ENCODE measurements around the gene SFT2D3. TPM values are rescaled to one million over a fixed set of nuclear protein-coding genes. Genes with fewer than 3 reads are reported as not detected.

The SFT2D3 gene
- total and polyA plus RNA-seq, 8 donors, result 0.56 to 6.8 (median 2.8) TPM; not detected in 4

DNA sequence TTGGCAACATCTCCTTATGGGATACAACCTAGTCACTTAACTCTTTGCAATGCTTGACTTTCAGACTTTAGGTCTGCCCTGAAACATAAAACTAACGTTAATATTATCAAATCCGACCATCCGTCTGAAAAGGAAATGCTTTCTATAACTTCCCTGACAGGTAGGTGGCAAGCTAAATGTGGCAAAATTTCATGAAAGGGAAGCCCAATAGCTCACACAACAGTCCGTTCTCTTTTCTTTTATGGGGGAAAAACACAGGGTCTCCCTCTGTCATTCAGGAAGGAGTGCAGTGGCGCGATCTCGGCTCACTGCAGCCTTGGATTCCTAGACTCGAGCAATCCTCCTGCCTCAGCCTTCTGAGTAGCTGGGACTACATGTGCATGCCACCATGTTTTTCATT is 52.9 kb downstream of the SFT2D3 start:
- intact Hi-C loops (cut with DNase I), result no loop called here
- Histone ChIP-seq H3K9me3 (no peaks in the 10 kb centered on the region), H3K27ac (no peak overlapping the region), H3K4me1 (peaks cover 0 to 8% of the 10 kb centered on the region in 2 donors), H3K4me3 (no peak overlapping the region), H3K27me3 (no peaks in the 10 kb centered on the region), H3K36me3 (peaks cover 0 to 25% of the 10 kb centered on the region in 2 donors)
- DNase-seq, result no peak
- no peak for ATAC-seq
- TF ChIP-seq, protein P1, sequence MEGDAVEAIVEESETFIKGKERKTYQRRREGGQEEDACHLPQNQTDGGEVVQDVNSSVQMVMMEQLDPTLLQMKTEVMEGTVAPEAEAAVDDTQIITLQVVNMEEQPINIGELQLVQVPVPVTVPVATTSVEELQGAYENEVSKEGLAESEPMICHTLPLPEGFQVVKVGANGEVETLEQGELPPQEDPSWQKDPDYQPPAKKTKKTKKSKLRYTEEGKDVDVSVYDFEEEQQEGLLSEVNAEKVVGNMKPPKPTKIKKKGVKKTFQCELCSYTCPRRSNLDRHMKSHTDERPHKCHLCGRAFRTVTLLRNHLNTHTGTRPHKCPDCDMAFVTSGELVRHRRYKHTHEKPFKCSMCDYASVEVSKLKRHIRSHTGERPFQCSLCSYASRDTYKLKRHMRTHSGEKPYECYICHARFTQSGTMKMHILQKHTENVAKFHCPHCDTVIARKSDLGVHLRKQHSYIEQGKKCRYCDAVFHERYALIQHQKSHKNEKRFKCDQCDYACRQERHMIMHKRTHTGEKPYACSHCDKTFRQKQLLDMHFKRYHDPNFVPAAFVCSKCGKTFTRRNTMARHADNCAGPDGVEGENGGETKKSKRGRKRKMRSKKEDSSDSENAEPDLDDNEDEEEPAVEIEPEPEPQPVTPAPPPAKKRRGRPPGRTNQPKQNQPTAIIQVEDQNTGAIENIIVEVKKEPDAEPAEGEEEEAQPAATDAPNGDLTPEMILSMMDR (IDR thresholded peaks at IDR 0.05), result no peak

Other genes with a start within 250 kb of the SFT2D3 start
- gene IWS1, start 175.0 kb upstream of the SFT2D3 start, total RNA-seq, result 10 to 100 TPM; 37.2 to 37.5 TPM
- gene IWS1, start 175.0 kb upstream of the SFT2D3 start, polyA plus RNA-seq (ENCODE audit: insufficient read length in 6 of 6), result 10 to 100 TPM; 62.6 to 72.9 (median 68.8) TPM
- 1 to 10 TPM in 1 of 2 donors, under 1 TPM in 1; 0.61 to 2.4 TPM for gene MYO7B, start 165.8 kb upstream of the SFT2D3 start, total RNA-seq
- 1 to 10 TPM in 3 of 6 donors, under 1 TPM in 3; 0.77 to 2.0 (median 1.00) TPM for gene MYO7B, start 165.8 kb upstream of the SFT2D3 start, polyA plus RNA-seq (ENCODE audit: insufficient read length in 6 of 6)
- under 1 TPM; 0.24 to 0.26 TPM for gene GPR17, start 55.3 kb upstream of the SFT2D3 start, total RNA-seq
- gene GPR17, start 55.3 kb upstream of the SFT2D3 start, polyA plus RNA-seq (ENCODE audit: insufficient read length in 6 of 6), result 1 to 10 TPM in 4 of 6 donors, under 1 TPM in 2; 0.68 to 3.6 (median 1.4) TPM
- gene LIMS2, start 26.0 kb upstream of the SFT2D3 start, total RNA-seq, result 100 to 1,000 TPM in 1 of 2 donors, 10 to 100 TPM in 1; 50.5 to 122 TPM
- 10 to 100 TPM; 22.4 to 35.1 (median 25.5) TPM for gene LIMS2, start 26.0 kb upstream of the SFT2D3 start, polyA plus RNA-seq (ENCODE audit: insufficient read length in 6 of 6)
- 10 to 100 TPM; 46.4 to 55.2 TPM for gene WDR33, start 109.7 kb downstream of the SFT2D3 start, total RNA-seq
- gene WDR33, start 109.7 kb downstream of the SFT2D3 start, polyA plus RNA-seq (ENCODE audit: insufficient read length in 6 of 6), result 10 to 100 TPM; 47.3 to 57.5 (median 50.8) TPM
- 10 to 100 TPM; 27.2 to 28.0 TPM for gene POLR2D, start 156.7 kb downstream of the SFT2D3 start, total RNA-seq
- gene POLR2D, start 156.7 kb downstream of the SFT2D3 start, polyA plus RNA-seq (ENCODE audit: insufficient read length in 6 of 6), result 10 to 100 TPM; 34.7 to 39.5 (median 36.9) TPM
- 10 to 100 TPM; 13.6 to 15.1 TPM for gene AMMECR1L, start 184.5 kb downstream of the SFT2D3 start, total RNA-seq
- gene AMMECR1L, start 184.5 kb downstream of the SFT2D3 start, polyA plus RNA-seq (ENCODE audit: insufficient read length in 6 of 6), result 10 to 100 TPM; 22.2 to 26.3 (median 25.0) TPM

All from left lung (tissue), 10 donors.